WTC11 (cell line): ENCODE measurements around the gene CENPB. TPM values are rescaled to one million over a fixed set of nuclear protein-coding genes. Genes with fewer than 3 reads are reported as not detected.
A peak's percentile ranks its signal among the peaks of the same experiment; 100 is the strongest.

Source experiments
- ATAC-seq: fragments of 200-7000 bp; cut with Tn5 transposase; 2 replicates; pipeline ENCODE4 v1.10.0; 2021; ENCODE audit warnings: mild to moderate bottlenecking, moderate library complexity
- CTCF ChIA-PET: fragments of 300-600 bp; sonication (Branson Sonifier 250); formaldehyde crosslinking; loops from one replicate; lab custom pipeline; 2021; ENCODE audit warnings: antibody characterized with exemption; lab: Charles Lee
- POLR2A ChIA-PET: fragments of 350-600 bp; sonication (Branson Sonifier 250); formaldehyde crosslinking; loops from one replicate; lab custom pipeline; 2021; ENCODE audit warnings: antibody characterized with exemption; lab: Charles Lee
- DNase-seq: peaks from one replicate; pipeline ENCODE4 v3.0.0; 2021; ENCODE audit warnings: low spot score
- H3K27ac Mint-ChIP-seq: 2 replicates; pipeline ENCODE4 v1.8.0; 2021; ENCODE audit warnings: mixed read lengths
- H3K27me3 Mint-ChIP-seq: 2 replicates; pipeline ENCODE4 v1.8.0; 2021; ENCODE audit warnings: low read depth, mild to moderate bottlenecking, moderate library complexity, mixed read lengths
- H3K36me3 Mint-ChIP-seq: 2 replicates; pipeline ENCODE4 v1.8.0; 2021; ENCODE audit warnings: mixed read lengths
- H3K4me1 Mint-ChIP-seq: 2 replicates; pipeline ENCODE4 v1.8.0; 2022; ENCODE audit warnings: mixed read lengths
- H3K4me3 Mint-ChIP-seq: 2 replicates; pipeline ENCODE4 v1.8.0; 2021; ENCODE audit warnings: mild to moderate bottlenecking, moderate library complexity, mixed read lengths
- H3K9me3 Mint-ChIP-seq: 2 replicates; pipeline ENCODE4 v1.8.0; 2021; ENCODE audit warnings: mixed read lengths
- EMX1 ChIP-seq: fragments of 250-450 bp; sonication (Bioruptor Pico); IDR thresholded peaks from 2 replicates; pipeline ENCODE4 v1.8.0; 2021; ENCODE audit warnings: mild to moderate bottlenecking
- ETV6 ChIP-seq: sonication (generic); formaldehyde crosslinking; IDR thresholded peaks from 2 replicates; pipeline ENCODE4 v1.8.1; 2022; ENCODE audit warnings: mild to moderate bottlenecking, missing genetic modification reagents
- FOXK1 ChIP-seq: sonication (generic); formaldehyde crosslinking; IDR thresholded peaks from 2 replicates; pipeline ENCODE4 v1.8.0; 2022; ENCODE audit warnings: mild to moderate bottlenecking, moderate library complexity, missing genetic modification reagents
- FOXP4 ChIP-seq: sonication (generic); formaldehyde crosslinking; IDR thresholded peaks from 2 replicates; pipeline ENCODE4 v1.8.0; 2022; ENCODE audit warnings: mild to moderate bottlenecking, missing genetic modification reagents
- HMGA2 ChIP-seq: fragments of 250-450 bp; sonication (Bioruptor Pico); IDR thresholded peaks from 2 replicates; pipeline ENCODE4 v1.4.0; 2021; ENCODE audit warnings: mild to moderate bottlenecking, moderate library complexity
- NFYB ChIP-seq: sonication (generic); formaldehyde crosslinking; conservative IDR thresholded peaks from 2 replicates; pipeline ENCODE4 v1.8.0; 2022; ENCODE audit warnings: low read depth, missing genetic modification reagents
- SMAD3 ChIP-seq: sonication (generic); formaldehyde crosslinking; IDR thresholded peaks from 2 replicates; pipeline ENCODE4 v1.8.0; 2022; ENCODE audit warnings: missing genetic modification reagents, mild to moderate bottlenecking, borderline replicate concordance
- SP1 ChIP-seq: sonication (generic); formaldehyde crosslinking; conservative IDR thresholded peaks from 2 replicates; pipeline ENCODE4 v1.8.1; 2022; ENCODE audit warnings: missing genetic modification reagents
- ZBTB43 ChIP-seq: sonication (generic); formaldehyde crosslinking; IDR thresholded peaks from 2 replicates; pipeline ENCODE4 v1.8.1; 2023; ENCODE audit warnings: mild to moderate bottlenecking, missing genetic modification reagents
- ZNF396 ChIP-seq: fragments of 250-450 bp; sonication (Bioruptor Pico); IDR thresholded peaks from 2 replicates; pipeline ENCODE4 v1.8.0; 2021; ENCODE audit warnings: mild to moderate bottlenecking, moderate library complexity, borderline replicate concordance
- total RNA-seq: library from RNA; stranded (reverse); gene quantifications from 3 replicates; pipeline ENCODE4 v1.2.3, GENCODE V29; 2021
- TF ChIP-seq, protein P1 (sequence below): sonication (generic); formaldehyde crosslinking; IDR thresholded peaks from 2 replicates; pipeline ENCODE4 v1.8.1; 2023; ENCODE audit warnings: mild to moderate bottlenecking, missing genetic modification reagents, borderline replicate concordance
- TF ChIP-seq, protein P2 (sequence below): sonication (generic); formaldehyde crosslinking; IDR thresholded peaks from 2 replicates; pipeline ENCODE4 v1.8.1; 2022; ENCODE audit warnings: mild to moderate bottlenecking, missing genetic modification reagents, moderate library complexity, borderline replicate concordance
- TF ChIP-seq, protein P3 (sequence below): sonication (generic); formaldehyde crosslinking; IDR thresholded peaks from 2 replicates; pipeline ENCODE4 v1.8.0; 2023; ENCODE audit warnings: missing genetic modification reagents, mild to moderate bottlenecking, borderline replicate concordance
- TF ChIP-seq, protein P4 (sequence below): sonication (generic); formaldehyde crosslinking; IDR thresholded peaks from 2 replicates; pipeline ENCODE4 v1.8.0; 2022; ENCODE audit warnings: mild to moderate bottlenecking, missing genetic modification reagents
- TF ChIP-seq, protein P5 (sequence below): sonication (generic); formaldehyde crosslinking; conservative IDR thresholded peaks from 2 replicates; pipeline ENCODE4 v1.8.1; 2023; ENCODE audit warnings: mild to moderate bottlenecking, low read depth, missing genetic modification reagents, moderate library complexity

Gene CENPB
- total RNA-seq, 1 experiment from 2014 or later = 58.7 TPM

DNA sequence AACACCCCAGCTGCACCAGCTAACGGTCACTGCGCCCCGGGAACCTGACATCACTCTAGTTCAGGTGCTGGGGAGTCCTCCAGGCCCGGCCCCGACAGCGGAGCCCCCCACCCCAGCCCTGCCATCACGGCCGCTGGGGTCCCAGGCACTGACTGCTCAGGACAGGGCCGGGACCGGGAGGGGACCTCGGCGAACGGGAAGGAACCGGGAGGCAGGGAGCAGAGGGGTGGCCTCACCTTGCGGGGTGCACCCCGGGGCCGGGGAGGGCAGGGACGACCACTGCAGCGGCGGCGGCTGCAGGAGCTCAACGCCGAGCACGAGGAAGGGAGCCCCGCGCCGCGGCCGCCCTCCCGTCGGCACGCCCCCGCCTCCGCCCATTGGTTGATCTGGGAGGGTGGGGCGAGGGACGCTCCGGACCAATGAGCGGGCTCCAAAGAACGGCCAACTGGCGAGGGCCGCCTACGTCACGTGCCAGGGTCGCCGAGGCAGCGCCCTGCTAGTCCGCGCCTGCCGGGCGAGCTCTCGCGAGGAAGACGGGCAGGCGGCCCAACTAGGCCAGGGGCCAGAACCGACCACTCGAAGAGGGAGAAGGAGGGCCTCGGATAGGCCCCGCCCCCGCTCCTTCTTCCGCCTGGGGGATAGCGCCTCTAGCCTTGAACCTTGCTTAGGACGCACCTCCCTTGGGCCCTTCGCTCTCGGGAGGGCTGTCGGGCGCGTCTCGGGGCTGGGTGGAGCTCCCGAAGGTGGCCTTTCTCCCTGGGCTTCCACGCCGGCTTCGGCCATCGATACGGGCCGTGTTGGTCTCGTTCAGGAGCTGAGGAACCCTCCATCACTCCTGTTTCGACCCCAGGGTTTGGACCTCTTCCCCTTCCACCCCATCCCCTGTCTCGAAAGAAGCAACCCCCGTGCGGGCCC is 18.9 kb downstream of the CENPB start, which contains the start of gene ADISSP:
Gene ADISSP, minus strand, starts transcription at position 327 of the 915 bp plus-strand sequence. CDS start 7,653 bp downstream, outside the sequence.
- H3K27ac Mint-ChIP-seq = peak within 1 kb of the TSS; percentile 79; the same call in 1 of the 2 replicates
- DNase-seq (peak; percentile 99), ATAC-seq (peak; percentile 94)
- no peaks in the 10 kb centered on the region for H3K9me3 Mint-ChIP-seq
- H3K36me3 Mint-ChIP-seq = no peaks in the 10 kb centered on the region
- ChIA-PET CTCF (interaction anchor here (0.5 to 8.1 kb wide), 34 partner anchors 9 to 325 kb away, joined by 3 to 195 read pairs (median 5); partner anchors contain the start of genes ADAM33, AP5S1, CENPB and HSPA12B), POLR2A (interaction anchor here (0.5 to 2.3 kb wide), 6 partner anchors 10 to 318 kb away, joined by 3 to 14 read pairs (median 5); partner anchors contain the start of gene HSPA12B)
- peak within 1 kb of the TSS; percentile 94 for H3K4me3 Mint-ChIP-seq
- H3K27me3 Mint-ChIP-seq = peaks cover 13% of the 10 kb centered on the region
- H3K4me1 Mint-ChIP-seq = peaks cover 19% of the 10 kb centered on the region
- TF ChIP-seq ZNF396 (CRISPR knock-in tag) (no peak), ETV6 (peak; percentile 67), SP1 (peak; percentile 87), EMX1 (no peak), ZBTB43 (CRISPR knock-in tag) (peak; percentile 33; the same call in 1 of the 2 replicates), FOXP4 (CRISPR knock-in tag) (peak; percentile 93), NFYB (CRISPR knock-in tag) (peak; percentile 73), SMAD3 (CRISPR knock-in tag) (0 out of 2 replicates have a peak, but pooled peaks have one; percentile 67), FOXK1 (CRISPR knock-in tag) (peak; percentile 17; the same call in 1 of the 2 replicates), HMGA2 (CRISPR knock-in tag) (0 out of 2 replicates have a peak, but pooled peaks have one; percentile 15)
- TF ChIP-seq, protein P1, sequence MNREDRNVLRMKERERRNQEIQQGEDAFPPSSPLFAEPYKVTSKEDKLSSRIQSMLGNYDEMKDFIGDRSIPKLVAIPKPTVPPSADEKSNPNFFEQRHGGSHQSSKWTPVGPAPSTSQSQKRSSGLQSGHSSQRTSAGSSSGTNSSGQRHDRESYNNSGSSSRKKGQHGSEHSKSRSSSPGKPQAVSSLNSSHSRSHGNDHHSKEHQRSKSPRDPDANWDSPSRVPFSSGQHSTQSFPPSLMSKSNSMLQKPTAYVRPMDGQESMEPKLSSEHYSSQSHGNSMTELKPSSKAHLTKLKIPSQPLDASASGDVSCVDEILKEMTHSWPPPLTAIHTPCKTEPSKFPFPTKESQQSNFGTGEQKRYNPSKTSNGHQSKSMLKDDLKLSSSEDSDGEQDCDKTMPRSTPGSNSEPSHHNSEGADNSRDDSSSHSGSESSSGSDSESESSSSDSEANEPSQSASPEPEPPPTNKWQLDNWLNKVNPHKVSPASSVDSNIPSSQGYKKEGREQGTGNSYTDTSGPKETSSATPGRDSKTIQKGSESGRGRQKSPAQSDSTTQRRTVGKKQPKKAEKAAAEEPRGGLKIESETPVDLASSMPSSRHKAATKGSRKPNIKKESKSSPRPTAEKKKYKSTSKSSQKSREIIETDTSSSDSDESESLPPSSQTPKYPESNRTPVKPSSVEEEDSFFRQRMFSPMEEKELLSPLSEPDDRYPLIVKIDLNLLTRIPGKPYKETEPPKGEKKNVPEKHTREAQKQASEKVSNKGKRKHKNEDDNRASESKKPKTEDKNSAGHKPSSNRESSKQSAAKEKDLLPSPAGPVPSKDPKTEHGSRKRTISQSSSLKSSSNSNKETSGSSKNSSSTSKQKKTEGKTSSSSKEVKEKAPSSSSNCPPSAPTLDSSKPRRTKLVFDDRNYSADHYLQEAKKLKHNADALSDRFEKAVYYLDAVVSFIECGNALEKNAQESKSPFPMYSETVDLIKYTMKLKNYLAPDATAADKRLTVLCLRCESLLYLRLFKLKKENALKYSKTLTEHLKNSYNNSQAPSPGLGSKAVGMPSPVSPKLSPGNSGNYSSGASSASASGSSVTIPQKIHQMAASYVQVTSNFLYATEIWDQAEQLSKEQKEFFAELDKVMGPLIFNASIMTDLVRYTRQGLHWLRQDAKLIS (CRISPR knock-in tag) = peak; percentile 26; the same call in 1 of the 2 replicates
- TF ChIP-seq, protein P2, sequence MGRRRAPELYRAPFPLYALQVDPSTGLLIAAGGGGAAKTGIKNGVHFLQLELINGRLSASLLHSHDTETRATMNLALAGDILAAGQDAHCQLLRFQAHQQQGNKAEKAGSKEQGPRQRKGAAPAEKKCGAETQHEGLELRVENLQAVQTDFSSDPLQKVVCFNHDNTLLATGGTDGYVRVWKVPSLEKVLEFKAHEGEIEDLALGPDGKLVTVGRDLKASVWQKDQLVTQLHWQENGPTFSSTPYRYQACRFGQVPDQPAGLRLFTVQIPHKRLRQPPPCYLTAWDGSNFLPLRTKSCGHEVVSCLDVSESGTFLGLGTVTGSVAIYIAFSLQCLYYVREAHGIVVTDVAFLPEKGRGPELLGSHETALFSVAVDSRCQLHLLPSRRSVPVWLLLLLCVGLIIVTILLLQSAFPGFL (CRISPR knock-in tag) = peak; percentile 56; the same call in 1 of the 2 replicates
- TF ChIP-seq, protein P3, sequence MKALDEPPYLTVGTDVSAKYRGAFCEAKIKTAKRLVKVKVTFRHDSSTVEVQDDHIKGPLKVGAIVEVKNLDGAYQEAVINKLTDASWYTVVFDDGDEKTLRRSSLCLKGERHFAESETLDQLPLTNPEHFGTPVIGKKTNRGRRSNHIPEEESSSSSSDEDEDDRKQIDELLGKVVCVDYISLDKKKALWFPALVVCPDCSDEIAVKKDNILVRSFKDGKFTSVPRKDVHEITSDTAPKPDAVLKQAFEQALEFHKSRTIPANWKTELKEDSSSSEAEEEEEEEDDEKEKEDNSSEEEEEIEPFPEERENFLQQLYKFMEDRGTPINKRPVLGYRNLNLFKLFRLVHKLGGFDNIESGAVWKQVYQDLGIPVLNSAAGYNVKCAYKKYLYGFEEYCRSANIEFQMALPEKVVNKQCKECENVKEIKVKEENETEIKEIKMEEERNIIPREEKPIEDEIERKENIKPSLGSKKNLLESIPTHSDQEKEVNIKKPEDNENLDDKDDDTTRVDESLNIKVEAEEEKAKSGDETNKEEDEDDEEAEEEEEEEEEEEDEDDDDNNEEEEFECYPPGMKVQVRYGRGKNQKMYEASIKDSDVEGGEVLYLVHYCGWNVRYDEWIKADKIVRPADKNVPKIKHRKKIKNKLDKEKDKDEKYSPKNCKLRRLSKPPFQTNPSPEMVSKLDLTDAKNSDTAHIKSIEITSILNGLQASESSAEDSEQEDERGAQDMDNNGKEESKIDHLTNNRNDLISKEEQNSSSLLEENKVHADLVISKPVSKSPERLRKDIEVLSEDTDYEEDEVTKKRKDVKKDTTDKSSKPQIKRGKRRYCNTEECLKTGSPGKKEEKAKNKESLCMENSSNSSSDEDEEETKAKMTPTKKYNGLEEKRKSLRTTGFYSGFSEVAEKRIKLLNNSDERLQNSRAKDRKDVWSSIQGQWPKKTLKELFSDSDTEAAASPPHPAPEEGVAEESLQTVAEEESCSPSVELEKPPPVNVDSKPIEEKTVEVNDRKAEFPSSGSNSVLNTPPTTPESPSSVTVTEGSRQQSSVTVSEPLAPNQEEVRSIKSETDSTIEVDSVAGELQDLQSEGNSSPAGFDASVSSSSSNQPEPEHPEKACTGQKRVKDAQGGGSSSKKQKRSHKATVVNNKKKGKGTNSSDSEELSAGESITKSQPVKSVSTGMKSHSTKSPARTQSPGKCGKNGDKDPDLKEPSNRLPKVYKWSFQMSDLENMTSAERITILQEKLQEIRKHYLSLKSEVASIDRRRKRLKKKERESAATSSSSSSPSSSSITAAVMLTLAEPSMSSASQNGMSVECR (CRISPR knock-in tag) = peak; percentile 87; the same call in 1 of the 2 replicates
- TF ChIP-seq, protein P4, sequence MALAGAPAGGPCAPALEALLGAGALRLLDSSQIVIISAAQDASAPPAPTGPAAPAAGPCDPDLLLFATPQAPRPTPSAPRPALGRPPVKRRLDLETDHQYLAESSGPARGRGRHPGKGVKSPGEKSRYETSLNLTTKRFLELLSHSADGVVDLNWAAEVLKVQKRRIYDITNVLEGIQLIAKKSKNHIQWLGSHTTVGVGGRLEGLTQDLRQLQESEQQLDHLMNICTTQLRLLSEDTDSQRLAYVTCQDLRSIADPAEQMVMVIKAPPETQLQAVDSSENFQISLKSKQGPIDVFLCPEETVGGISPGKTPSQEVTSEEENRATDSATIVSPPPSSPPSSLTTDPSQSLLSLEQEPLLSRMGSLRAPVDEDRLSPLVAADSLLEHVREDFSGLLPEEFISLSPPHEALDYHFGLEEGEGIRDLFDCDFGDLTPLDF (CRISPR knock-in tag) = peak; percentile 31; the same call in 1 of the 2 replicates
- TF ChIP-seq, protein P5, sequence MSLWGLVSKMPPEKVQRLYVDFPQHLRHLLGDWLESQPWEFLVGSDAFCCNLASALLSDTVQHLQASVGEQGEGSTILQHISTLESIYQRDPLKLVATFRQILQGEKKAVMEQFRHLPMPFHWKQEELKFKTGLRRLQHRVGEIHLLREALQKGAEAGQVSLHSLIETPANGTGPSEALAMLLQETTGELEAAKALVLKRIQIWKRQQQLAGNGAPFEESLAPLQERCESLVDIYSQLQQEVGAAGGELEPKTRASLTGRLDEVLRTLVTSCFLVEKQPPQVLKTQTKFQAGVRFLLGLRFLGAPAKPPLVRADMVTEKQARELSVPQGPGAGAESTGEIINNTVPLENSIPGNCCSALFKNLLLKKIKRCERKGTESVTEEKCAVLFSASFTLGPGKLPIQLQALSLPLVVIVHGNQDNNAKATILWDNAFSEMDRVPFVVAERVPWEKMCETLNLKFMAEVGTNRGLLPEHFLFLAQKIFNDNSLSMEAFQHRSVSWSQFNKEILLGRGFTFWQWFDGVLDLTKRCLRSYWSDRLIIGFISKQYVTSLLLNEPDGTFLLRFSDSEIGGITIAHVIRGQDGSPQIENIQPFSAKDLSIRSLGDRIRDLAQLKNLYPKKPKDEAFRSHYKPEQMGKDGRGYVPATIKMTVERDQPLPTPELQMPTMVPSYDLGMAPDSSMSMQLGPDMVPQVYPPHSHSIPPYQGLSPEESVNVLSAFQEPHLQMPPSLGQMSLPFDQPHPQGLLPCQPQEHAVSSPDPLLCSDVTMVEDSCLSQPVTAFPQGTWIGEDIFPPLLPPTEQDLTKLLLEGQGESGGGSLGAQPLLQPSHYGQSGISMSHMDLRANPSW (CRISPR knock-in tag) = peak; percentile 30; the same call in 1 of the 2 replicates
